GM19463 (cell line): Measurements from ENCODE around the gene RYR1.
"Not testable (repeated sequence)": the region's sequence is repeated elsewhere in the genome, so short reads cannot be mapped to it uniquely, and the experiment has no call there.

Source experiments
- ATAC-seq: cut with Tn5 transposase; IDR thresholded peaks from one replicate; pipeline ENCODE4 v1.9.1; 2021; ENCODE audit warnings: mild to moderate bottlenecking, moderate library complexity; ENCODE audit not compliant: unreplicated experiment

RYR1 gene

DNA sequence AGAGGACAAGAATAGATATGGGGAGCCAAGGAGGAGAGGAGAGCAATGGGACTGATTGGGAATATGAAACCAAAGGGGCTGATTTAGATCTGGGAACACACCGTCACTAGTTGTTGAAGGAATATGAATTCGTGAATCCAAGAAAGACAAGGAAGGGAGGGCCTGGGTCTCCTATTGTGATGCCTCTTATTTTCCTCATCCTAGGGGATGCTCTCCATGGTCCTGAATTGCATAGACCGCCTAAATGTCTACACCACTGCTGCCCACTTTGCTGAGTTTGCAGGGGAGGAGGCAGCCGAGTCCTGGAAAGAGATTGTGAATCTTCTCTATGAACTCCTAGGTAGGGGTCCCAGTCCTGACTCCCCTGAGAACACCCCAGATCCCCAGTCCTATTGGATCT is 21.5 kb downstream of the RYR1 start:
- ATAC-seq, result no peak

DNA sequence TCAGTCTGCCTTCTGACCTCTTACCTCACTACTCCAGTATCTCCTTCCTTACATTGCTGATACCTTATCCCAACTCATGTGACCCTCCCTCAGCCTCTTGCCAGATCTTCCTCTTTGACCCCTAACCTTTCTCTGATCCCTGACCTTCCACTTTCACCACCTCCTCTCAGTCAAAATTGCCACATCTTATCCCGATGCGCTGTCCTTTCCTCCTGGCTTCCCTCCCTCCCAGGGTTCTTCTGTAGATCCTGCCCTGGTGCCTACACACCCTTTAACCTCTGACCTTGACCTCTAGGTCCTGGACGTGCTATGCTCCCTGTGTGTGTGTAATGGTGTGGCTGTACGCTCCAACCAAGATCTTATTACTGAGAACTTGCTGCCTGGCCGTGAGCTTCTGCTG is 23.7 kb downstream of the RYR1 start:
- ATAC-seq, result no peak

DNA sequence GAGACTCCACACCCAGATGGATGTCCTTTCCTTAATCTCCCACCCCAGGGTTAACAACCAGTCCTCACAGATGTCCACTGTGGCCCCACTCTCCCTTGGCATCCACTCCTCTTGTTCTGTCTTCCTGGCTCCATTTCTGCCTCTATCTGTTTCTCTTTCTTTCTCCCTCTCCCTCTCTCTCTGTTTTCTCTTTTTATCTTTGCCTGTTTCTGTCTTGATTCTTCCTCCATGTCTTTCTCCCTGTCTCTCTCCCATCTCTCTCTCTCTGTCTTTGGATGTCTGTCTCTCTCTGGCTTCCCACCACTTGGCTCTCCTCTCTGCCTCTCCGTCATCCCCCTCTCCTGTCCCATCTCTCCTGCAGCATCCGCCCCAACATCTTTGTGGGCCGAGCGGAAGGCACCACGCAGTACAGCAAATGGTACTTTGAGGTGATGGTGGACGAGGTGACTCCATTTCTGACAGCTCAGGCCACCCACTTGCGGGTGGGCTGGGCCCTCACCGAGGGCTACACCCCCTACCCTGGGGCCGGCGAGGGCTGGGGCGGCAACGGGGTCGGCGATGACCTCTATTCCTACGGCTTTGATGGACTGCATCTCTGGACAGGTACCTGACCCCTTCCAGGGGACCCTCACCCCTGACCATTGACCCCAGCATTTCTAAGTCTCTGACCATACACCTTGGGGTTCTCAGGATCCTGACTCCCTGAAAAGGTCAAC is 24.4 kb downstream of the RYR1 start:
- ATAC-seq, result no peak

DNA sequence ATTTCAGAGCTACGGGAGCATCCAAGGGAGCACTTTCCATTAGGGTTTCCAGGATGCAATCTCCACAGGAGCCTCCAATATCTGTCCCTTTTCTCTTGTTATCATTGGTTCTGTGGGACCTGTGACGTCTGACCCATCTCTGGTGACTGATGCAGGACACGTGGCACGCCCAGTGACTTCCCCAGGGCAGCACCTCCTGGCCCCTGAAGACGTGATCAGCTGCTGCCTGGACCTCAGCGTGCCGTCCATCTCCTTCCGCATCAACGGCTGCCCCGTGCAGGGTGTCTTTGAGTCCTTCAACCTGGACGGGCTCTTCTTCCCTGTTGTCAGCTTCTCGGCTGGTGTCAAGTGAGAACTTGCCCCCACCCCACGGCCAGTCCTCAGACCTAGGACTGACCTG is 25.5 kb downstream of the RYR1 start:
- no peak for ATAC-seq

DNA sequence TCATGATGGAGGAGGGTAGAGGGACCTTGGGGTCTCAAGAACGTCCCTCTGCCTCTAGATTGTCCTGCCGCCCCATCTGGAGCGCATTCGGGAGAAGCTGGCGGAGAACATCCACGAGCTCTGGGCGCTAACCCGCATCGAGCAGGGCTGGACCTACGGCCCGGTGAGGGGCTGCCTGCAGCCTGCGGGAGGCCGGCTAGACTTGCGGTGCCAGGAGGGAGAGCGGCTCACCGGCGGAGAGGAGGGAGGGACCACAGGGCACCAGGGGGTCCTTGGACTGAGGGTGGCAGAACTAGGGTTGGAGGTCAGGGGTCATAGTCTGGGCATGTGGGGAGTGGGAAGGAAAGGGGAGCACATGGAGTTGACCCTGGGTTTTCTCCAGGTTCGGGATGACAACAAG is 29.9 kb downstream of the RYR1 start:
- ATAC-seq, result no peak

DNA sequence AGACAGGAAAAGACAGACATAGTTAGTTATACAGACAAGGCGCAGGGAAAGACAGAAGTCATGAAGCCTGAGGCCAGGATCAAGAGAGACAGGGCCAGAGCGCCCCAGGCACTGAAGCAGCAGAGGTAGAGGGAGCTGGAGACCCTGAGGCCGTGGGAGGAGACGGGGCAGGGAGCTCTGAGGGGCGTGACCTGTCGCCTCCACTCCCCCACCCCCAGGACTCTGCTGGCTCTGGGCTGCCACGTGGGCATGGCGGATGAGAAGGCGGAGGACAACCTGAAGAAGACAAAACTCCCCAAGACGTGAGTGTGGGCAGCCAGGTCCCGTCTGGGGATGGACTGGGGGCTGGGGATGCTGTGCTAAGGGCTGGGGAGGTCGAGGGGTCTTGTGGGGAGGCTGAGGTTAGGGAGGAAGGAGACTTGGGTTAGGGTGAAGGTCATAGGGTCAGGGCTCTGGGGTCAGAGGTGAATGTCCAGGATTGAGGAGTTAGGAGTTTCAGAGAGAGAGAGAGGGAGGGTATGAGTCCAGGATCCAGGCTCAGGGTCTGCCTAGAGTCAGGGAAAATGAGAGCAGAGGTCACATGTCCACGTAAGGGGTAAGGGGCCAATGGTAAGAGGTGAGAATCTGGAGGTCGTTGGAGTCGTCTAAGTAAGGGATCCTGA is 31.1 kb downstream of the RYR1 start:
- ATAC-seq, result no peak

DNA sequence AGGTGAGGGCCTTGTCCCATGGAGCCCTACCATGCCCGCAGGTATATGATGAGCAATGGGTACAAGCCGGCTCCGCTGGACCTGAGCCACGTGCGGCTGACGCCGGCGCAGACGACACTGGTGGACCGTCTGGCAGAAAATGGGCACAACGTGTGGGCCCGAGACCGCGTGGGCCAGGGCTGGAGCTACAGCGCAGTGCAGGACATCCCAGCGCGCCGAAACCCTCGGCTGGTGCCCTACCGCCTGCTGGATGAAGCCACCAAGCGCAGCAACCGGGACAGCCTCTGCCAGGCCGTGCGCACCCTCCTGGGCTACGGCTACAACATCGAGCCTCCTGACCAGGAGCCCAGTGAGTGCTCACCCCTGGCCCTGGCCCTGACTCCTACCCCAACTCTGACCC is 32.6 kb downstream of the RYR1 start:
- no peak for ATAC-seq

DNA sequence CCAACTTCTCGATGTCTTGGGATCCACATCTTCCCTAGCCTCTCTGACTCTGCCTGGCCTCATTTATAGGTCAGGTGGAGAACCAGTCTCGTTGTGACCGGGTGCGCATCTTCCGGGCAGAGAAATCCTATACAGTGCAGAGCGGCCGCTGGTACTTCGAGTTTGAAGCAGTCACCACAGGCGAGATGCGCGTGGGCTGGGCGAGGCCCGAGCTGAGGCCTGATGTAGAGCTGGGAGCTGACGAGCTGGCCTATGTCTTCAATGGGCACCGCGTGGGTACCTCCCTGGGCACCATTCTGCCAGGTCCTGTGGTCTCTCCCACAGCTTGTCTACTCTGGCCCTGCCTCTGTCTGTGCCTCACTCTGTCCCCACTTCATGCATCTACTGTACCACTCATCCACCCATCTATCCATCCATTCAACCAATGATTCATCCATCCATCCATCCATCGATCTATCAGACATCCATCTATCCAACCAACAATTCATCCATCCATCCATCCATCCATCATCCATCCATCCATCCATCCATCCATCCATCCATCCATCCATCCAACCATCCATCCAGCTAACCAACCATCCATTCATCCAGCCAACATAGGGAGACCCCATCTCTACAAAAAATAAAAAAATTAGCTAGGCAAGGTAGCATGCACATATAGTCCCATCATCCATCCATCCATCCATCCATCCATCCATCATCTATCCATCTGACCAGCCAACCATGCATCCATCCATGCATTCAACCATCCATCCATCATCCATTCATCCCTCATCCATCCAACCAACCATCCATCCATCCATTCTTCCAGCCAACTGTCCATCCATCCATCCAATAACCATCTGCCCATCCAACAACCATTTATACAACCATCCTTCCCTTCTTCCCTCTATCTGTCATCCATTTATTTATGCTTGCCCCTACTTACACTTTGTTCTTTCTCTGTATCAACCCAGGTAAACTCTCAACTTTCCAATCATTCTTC is 34.3 kb downstream of the RYR1 start:
- no peak for ATAC-seq

DNA sequence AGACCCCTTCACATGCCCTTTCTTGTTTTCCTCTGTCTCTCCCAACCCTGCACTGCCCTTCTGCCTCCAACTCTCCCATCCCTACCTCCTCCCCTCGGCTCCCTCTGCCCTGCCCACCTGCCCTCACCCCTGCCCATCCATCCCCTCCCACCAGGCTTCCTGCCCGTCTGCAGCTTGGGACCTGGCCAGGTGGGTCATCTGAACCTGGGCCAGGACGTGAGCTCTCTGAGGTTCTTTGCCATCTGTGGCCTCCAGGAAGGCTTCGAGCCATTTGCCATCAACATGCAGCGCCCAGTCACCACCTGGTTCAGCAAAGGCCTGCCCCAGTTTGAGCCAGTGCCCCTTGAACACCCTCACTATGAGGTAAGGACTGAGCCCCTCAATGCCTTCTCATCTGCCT is 35.7 kb downstream of the RYR1 start:
- no peak for ATAC-seq

DNA sequence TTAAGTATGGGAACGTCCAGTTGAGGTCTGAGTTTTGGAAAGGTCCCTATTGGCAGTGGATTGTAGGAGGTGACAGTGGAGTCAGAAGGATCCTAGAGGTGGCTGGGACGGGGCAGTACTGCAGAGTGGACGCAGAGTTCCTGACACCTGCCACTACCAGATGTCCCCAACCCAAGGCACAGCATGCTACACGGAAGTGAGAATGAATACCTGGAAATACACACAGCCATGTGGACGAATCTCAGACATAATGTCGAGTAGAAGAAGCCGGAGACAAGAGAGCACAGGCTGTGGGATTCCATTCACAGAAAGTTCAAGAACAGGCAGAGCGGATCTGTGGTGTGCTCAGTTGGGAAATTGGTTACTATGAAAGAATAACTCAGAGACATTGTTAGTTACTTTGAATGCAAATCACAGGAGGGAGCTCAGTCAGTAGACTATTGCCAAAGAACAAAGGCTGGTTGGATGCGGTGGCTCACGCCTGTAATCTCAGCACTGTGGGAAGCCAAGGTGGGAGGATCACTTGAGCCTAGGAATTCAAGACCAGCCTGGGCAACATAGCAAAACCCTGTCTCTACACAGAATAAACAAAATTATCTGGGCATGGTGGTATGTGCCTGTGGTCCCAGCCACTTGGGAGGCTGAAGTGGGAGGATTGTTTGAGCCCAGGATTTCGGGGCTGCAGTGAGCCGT is 37.4 kb downstream of the RYR1 start:
- no peak for ATAC-seq

DNA sequence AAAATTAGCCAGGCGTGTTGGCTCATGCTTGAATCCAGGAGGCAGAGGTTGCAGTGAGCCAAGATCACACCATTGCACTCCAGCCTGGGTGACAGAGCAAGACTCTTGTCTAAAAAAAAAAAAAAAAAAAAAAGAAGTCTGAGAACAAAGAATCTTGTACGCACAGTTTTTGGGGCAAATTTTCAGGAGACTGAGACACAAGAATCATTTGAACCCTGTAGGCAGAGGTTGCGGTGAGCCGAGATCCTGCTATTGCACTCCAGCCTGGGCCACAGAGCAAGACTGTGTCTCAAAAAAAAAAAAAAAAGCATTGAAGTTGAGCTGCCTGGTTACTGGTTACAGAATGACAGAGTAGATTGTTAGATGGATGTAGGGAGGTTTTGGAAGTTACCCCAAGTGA is 39.2 kb downstream of the RYR1 start:
- ATAC-seq, result not testable (repeated sequence)

DNA sequence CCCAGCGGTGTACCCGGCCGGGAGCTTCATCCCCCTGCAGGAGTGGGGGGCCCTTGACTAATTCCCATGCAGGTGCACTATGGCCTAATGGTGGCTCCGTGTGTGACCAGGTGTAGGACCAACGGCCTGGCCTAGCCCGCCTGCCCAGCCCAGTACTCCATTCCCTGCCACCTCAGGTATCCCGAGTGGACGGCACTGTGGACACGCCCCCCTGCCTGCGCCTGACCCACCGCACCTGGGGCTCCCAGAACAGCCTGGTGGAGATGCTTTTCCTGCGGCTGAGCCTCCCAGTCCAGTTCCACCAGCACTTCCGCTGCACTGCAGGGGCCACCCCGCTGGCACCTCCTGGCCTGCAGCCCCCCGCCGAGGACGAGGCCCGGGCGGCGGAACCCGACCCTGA is 39.7 kb downstream of the RYR1 start:
- ATAC-seq, result no peak

DNA sequence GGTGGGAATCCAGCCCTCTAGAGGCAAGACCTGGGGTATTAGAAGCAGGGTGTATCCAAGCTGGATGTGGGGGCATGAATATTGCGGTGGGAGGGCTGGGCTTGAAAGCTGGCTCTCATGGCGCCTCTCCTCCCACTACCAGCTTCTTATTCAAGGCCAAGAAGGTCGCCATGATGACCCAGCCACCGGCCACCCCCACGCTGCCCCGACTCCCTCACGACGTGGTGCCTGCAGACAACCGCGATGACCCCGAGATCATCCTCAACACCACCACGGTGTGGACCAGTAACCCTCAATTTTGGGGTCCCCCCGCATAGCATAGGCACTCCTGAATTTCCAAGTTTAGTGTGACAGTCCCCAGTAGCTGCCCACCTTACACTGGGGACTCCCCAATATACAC is 41.7 kb downstream of the RYR1 start:
- ATAC-seq, result no peak

DNA sequence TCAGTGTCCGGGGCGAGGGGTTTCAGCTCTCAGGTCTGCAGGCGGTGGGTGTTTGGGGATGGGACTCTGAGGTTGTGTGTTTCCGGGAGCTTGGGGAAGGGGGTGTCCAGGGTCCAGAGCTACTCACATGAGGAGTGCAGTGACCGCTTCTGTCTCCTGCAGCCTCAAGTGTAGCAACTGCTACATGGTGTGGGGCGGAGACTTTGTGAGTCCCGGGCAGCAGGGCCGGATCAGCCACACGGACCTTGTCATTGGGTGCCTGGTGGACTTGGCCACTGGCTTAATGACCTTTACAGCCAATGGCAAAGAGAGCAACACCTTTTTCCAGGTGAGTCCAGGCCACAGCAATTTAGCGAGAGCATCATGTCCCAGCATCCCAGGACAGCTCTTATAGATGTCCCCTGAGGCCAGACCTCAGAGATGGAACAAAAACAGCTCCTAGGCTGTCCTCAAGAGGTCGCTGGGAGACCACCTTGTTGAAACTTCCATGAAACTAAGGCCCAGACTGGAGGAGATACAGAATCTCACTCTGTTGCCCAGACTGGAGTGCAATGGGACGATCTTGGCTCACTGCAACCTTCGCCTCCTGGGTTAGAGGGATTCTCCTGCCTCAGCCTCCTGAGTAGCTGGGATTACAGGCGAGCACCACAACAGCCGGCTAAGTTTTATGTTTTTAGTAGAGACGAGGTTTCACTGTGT is 44.9 kb downstream of the RYR1 start:
- no peak for ATAC-seq

DNA sequence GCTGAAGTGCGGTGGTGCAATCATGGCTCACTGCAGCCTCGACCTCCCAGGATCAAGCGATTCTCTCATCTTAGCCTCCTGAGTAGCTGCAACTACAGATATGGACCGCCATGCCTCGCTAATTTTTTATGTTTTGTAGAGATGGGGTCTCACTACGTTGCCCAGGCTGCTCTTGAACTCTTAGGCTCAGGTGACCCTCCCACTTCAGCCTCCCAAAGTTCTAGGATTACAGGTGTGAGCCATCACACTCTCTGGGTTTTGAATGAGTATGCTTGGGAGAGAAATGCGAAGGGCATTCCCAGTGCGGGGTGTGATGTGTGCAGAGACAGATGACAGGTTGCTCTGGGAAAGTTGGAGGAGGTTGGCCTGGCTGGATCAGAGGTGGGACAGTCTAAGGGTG is 49.0 kb downstream of the RYR1 start:
- ATAC-seq, result no peak

DNA sequence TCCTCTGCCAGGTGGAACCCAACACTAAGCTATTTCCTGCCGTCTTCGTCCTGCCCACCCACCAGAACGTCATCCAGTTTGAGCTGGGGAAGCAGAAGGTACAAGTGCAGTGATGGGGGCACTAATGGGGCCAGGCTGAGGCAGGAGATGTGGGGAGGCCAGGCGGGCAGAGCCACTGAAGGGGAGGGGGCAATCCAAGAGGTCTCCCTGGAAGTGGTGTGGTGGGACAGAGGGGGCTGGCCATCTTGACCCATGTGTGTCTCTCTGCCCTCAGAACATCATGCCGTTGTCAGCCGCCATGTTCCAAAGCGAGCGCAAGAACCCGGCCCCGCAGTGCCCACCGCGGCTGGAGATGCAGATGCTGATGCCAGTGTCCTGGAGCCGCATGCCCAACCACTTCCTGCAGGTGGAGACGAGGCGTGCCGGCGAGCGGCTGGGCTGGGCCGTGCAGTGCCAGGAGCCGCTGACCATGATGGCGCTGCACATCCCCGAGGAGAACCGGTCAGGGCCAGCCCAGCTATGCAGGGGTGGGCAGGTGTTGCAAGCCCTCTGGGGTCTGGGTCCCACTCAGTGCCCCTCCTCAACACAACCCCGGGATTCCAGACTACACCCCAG is 49.6 kb downstream of the RYR1 start:
- no peak for ATAC-seq

DNA sequence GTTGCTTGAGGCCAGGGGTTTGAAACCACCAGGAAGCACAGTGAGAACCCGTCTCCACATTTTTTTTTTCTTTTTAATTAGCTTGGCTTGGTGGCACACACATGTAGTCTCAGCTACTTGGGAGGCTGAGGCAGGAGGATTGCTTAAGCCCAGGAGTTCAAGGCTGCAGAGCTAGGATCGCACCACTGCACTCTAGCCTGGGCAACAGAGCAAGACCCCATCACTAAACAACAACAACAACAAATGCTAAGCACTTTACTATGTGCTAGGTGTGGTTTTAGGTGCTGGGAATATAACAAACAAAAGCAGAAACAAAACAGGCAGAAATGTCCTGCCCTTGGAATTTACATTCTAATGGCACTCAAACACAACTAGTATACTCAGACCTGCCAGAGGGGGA is 51.3 kb downstream of the RYR1 start:
- no peak for ATAC-seq

DNA sequence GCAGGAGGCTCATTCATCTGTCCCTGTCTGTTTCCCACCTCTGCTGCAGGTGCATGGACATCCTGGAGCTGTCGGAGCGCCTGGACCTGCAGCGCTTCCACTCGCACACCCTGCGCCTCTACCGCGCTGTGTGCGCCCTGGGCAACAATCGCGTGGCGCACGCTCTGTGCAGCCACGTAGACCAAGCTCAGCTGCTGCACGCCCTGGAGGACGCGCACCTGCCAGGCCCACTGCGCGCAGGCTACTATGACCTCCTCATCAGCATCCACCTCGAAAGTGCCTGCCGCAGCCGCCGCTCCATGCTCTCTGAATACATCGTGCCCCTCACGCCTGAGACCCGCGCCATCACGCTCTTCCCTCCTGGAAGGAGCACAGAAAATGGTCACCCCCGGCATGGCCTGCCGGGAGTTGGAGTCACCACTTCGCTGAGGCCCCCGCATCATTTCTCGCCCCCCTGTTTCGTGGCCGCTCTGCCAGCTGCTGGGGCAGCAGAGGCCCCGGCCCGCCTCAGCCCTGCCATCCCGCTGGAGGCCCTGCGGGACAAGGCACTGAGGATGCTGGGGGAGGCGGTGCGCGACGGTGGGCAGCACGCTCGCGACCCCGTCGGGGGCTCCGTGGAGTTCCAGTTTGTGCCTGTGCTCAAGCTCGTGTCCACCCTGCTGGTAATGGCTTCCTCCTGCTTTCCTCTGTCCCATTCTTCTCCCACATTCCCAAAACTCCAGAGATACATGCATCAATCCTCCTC is 52.2 kb downstream of the RYR1 start:
- ATAC-seq, result no peak

DNA sequence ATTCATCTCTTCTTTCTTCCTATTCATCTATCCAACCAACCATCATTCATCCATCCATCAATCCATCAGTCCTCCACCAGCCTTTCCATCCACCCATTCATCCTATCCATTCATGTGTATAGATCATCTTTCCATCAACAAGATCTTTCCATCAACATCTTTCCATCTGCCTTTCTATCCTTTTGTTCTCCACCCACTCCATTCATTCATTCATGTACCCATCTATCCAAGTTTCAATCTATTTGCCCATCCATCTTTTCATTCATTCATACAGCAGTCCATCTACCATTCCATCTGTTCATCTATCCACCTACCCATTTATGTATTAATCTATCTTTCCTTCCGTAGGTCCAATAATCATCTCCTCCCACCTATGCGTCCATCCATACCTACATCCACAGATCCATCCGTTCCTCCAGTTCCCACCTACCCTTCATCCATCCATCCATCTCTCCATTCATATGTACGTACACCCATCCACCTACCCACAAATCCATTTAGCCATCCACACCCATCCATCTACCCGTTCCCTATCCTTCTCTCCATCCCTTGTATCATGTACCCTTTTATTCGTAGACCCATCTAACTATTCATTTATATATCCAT is 53.3 kb downstream of the RYR1 start:
- ATAC-seq, result no peak
